CD4-positive, alpha-beta T cell treated with Interleukin-17A for 4 hours (primary cell): ENCODE data around the gene NFIC.

Source experiments
- DNase-seq: peaks from one replicate; pipeline ENCODE4 v3.0.0-alpha.2; 2020; ENCODE audit warnings: mixed read lengths

The NFIC gene

GRCh38 chr19:3471954-3472655 is 105.7 kb downstream of the NFIC start:
- peak; percentile 60 for DNase-seq

GRCh38 chr19:3474010-3474409 is 107.6 kb downstream of the NFIC start:
- no peak for DNase-seq

GRCh38 chr19:3474614-3475013 is 108.2 kb downstream of the NFIC start:
- no peak for DNase-seq

- no peak for DNase-seq
These were observed 109.1 kb downstream of the NFIC start for GRCh38 chr19:3475449-3475848.

GRCh38 chr19:3476830-3477229 is 110.4 kb downstream of the NFIC start:
- DNase-seq: no peak

GRCh38 chr19:3477506-3477905 is 111.1 kb downstream of the NFIC start:
- DNase-seq: no peak

GRCh38 chr19:3477951-3478350 is 111.6 kb downstream of the NFIC start:
- no peak for DNase-seq

- DNase-seq: peak; percentile 28
These were observed 112.2 kb downstream of the NFIC start for GRCh38 chr19:3478409-3479176.

- DNase-seq: peak; percentile 44
These were observed 112.9 kb downstream of the NFIC start for GRCh38 chr19:3479177-3479833.

GRCh38 chr19:3479834-3480215 is 113.4 kb downstream of the NFIC start:
- peak; percentile 25 for DNase-seq

GRCh38 chr19:3480383-3481091 is 114.2 kb downstream of the NFIC start, which contains the start of gene SMIM24:
Gene SMIM24, minus strand, starts transcription at chr19:3480525. Its CDS starts 62 bp downstream, at chr19:3480463.
- no peak for DNase-seq

- DNase-seq: no peak
These were observed 115.1 kb downstream of the NFIC start for GRCh38 chr19:3481241-3482090.

GRCh38 chr19:3482507-3483225 is 116.3 kb downstream of the NFIC start:
- no peak for DNase-seq

GRCh38 chr19:3483226-3483628 is 116.8 kb downstream of the NFIC start, which contains the start of gene SMIM44:
Gene SMIM44, minus strand, starts transcription at chr19:3483441. Its CDS starts 38 bp downstream, at chr19:3483403.
- no peak for DNase-seq

GRCh38 chr19:3491396-3492119 is 125.2 kb downstream of the NFIC start:
- no peak for DNase-seq

GRCh38 chr19:3492131-3492839 is 125.9 kb downstream of the NFIC start:
- no peak for DNase-seq

GRCh38 chr19:3492919-3493318 is 126.5 kb downstream of the NFIC start:
- no peak for DNase-seq

GRCh38 chr19:3493651-3494050 is 127.3 kb downstream of the NFIC start:
- DNase-seq: no peak

- peak; percentile 25 for DNase-seq
These were observed 127.7 kb downstream of the NFIC start for GRCh38 chr19:3494051-3494450.

GRCh38 chr19:3494559-3494958 is 128.2 kb downstream of the NFIC start:
- peak; percentile 70 for DNase-seq
